Stimulated activated CD8-positive, alpha-beta memory T cell treated with anti-CD3 and anti-CD28 coated beads, Interleukin-12 subunit alpha, Interleukin-12 subunit beta, amount 100 ng/mL, for 1 hour (primary cell): ENCODE data around the gene NAB2.
A peak's percentile ranks its signal among the peaks of the same experiment; 100 is the strongest.
"Not testable (repeated sequence)": the region's sequence is repeated elsewhere in the genome, so short reads cannot be mapped to it uniquely, and the experiment has no call there.

Experiments used
- DNase-seq: peaks from one replicate; pipeline ENCODE4 v3.0.0-alpha.2; 2020; ENCODE audit warnings: low read depth

Gene NAB2

GRCh38 chr12:57066245-57066644, 22.7 kb upstream of the NAB2 start:
- DNase-seq: no peak

- DNase-seq: no peak
Measured at GRCh38 chr12:57069523-57069922, 19.4 kb upstream of the NAB2 start.

GRCh38 chr12:57072661-57073060, 16.3 kb upstream of the NAB2 start:
- no peak for DNase-seq

DNA sequence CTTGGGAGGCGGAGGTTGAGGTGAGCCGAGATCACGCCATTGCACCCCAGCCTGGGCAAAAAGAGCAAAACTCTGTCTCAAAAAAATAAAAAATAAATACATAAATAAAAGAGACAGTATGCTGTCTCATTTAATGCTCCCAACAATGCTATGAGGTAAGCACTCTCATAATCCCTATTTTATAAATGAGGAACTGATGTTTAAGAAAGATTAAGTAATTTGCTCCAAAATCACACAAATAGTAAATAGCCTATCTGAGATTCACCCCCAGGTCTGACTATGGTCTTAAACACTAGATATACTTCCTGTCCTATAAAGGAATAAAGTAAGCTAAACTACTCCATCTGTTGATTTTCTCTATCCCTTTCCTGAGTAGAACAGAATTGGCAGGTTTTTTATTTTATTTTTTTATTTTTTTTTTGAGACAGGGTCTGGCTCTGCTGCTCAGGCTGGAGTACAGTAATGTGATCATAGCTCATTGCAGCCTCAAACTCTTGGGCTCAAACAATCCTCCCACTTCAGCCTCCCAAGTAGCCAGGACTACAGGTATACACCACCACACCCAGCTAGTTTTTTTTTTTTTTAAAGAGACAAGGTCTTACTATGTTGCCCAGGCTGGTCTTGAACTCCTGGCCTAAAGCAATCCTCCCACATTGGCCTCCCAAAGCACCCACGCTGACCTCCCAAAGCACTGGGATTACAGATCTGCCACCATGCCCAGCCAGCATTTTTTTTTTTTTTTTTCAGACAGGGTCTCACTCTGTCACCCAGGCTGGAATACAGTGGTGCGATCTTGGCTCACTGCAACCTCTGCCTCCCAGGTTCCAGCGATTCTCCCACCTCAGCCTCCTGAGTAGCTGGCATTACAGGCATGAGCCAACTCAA, 15.1 kb upstream of the NAB2 start:
- not testable (repeated sequence) for DNase-seq

DNA sequence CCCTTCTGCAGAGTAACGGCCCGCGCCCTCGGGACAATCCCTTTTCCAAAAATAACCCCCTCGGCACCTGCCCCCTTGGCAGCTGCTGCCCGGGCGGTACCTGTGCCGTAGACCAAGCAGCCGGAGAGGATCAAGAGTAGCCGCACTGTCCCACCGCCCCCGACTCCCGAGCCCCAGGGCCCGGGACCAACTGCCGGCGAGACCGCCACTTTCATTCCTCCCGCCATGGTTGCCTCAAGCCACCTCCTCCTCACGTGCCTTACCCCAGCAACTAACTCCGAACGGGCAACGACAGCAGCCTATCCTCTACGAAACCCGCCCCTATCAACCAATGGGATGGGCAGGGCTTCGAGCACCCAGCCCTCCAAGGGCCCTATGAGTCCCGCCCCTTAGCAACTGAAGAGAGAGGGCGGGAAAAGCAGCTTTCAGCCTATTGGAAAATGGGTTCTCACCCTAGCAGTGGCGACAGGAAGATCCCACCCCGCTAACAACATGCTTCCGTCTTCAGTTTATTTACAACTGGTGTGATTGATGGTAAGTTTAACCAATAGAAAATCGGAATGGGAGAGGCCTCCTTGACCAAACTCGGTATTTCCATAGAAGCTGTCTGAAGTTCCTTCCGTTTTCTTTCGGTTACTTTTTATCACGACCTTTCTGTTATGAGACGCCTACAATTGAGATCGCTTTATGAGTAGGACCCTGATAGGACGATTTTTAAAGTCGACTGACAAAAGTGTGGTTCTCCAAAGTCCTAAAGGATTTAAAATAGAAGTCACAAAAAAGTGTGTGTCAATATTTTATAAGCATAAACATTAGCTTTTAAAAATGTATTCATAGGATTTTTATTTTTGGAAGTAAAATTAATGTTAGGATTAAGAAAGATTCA, 10.2 kb upstream of the NAB2 start, which contains the start of gene NEMP1:
Gene NEMP1 (minus strand): TSS at position 273 of the 886 bp plus-strand sequence. CDS start 46 bp downstream, at position 227.
- DNase-seq: peak; percentile 92

DNA sequence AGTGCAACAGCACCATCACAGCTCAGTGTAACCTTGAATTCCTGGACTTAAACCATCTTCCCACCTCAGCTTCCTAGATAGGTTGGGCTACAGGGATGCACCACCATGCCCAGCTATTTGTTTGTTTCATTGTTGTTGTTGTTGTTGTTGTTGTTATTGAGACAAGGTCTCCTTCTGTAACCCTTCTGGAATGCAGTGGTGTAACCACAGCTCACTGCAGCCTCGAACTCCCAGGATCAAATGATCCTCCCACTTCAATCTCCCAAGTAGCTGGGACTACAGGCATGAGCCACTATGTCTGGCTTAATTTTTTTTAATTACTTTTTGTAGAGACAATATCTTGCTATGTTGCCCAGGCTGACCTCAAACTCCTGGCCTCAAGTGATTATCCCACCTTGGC, 9.1 kb upstream of the NAB2 start:
- DNase-seq: no peak

- no peak for DNase-seq
Measured at GRCh38 chr12:57080855-57081254, 8.1 kb upstream of the NAB2 start.

GRCh38 chr12:57085999-57086492, 2.9 kb upstream of the NAB2 start:
- DNase-seq: no peak

DNA sequence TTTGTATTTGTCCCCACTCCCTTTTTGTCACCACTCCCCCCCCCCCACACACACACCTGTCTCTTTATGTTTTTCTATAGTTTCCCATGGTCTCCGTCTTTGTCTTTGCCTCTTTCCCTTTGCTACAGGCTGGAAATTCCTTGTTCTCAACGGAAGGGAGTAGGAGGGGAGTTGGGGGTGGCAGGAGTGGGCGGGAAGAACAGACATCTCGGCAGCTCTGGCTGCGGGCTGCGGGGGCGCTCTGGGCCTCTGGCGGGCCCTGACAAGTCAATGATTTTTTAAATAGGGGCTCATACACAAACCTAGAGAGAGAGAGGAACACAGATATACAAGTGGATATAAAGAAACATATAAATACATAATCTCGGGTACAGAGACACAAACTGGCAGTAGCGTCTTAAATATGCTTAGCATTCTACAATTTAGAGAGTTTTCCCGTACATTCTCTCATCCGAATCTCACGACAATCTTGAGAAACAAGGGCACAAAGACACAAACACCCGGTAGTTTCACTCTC, 2.4 kb upstream of the NAB2 start:
- DNase-seq: peak; percentile 56

- peak; percentile 95 for DNase-seq
Measured at GRCh38 chr12:57087010-57087690, 1.8 kb upstream of the NAB2 start.

GRCh38 chr12:57087691-57088353, 1.1 kb upstream of the NAB2 start:
- DNase-seq: peak; percentile 69

- DNase-seq: peak; percentile 51
Measured at GRCh38 chr12:57089271-57090245, 644 bp downstream of the NAB2 start.

- DNase-seq: no peak
Measured at GRCh38 chr12:57090490-57090889, 1.6 kb downstream of the NAB2 start.

DNA sequence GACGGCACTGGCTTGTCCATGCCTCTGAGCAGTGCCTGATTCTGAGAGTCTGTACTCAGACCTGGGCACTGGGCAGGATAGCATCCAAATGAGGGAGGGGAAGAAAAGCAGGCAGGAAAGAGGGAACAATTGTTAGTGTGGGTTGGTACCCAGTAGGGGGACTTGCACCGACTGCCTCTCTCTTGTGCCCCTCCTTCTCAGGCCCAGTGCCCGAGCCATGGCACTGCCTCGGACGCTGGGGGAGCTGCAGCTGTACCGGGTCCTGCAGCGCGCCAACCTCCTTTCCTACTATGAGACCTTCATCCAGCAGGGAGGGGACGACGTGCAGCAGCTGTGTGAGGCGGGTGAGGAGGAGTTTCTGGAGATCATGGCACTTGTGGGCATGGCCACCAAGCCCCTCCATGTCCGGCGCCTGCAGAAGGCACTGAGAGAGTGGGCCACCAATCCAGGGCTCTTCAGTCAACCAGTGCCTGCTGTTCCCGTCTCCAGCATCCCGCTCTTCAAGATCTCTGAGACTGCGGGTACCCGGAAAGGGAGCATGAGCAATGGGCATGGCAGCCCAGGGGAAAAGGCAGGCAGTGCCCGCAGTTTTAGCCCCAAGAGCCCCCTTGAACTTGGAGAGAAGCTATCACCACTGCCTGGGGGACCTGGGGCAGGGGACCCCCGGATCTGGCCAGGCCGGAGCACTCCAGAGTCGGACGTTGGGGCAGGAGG, 2.2 kb downstream of the NAB2 start:
- DNase-seq: no peak

- DNase-seq: no peak
Measured at GRCh38 chr12:57091638-57092528, 3.0 kb downstream of the NAB2 start.

DNA sequence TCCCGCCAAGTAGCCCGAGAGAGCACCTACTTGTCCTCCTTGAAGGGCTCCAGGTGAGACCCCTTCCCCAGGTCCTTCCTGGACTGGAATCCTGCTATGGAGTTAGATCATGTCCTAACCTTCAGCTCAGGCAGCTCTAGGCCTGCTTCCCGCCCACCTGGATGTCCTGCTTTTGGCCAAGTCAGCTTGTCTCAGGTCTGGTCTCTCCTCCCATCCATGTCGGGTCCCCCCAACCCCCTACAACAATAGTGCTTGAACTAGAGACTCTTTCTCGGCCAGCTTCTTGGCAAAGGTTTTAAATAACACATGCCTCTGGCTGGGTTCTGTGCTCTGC, 3.6 kb downstream of the NAB2 start:
- no peak for DNase-seq

DNA sequence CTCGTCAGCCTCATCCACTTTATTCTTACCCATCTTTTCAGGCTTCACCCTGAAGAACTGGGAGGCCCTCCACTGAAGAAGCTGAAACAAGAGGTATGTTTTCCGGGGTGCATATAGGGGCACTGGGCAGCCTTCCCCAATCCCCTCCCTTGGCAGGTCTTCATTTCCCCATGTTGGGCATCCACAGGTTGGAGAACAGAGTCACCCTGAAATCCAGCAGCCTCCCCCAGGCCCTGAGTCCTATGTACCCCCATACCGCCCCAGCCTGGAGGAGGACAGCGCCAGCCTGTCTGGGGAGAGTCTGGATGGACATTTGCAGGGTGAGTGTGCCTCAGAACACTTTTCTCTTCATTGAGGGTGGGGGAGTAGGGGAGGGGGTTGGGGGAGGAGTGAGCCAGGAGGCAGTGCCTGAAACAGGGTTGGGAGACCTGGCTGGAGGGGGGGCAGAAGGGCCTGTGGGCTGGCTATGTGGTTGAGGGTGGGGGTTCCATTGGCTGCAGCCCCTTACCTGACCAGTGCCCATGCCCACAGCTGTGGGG, 4.0 kb downstream of the NAB2 start:
- DNase-seq: no peak
